ENCODE data around the gene RNASET2.
"Not testable (repeated sequence)": the region's sequence is repeated elsewhere in the genome, so short reads cannot be mapped to it uniquely, and the experiment has no call there.

RNASET2 gene

GRCh38 chr6:166925141-166925996, 31.0 kb downstream of the RNASET2 start:
- no peak for DNase-seq

- DNase-seq = no peak
These were observed 31.8 kb downstream of the RNASET2 start for GRCh38 chr6:166924531-166924930.

- no peak for DNase-seq
These were observed 33.4 kb downstream of the RNASET2 start for GRCh38 chr6:166922937-166923336.

- DNase-seq = no peak
These were observed 34.8 kb downstream of the RNASET2 start for GRCh38 chr6:166921570-166921969.

- no peak for DNase-seq
These were observed 39.5 kb downstream of the RNASET2 start for GRCh38 chr6:166916824-166917223.

- not testable (repeated sequence) for DNase-seq
These were observed 40.9 kb downstream of the RNASET2 start for GRCh38 chr6:166915484-166915883.

- not testable (repeated sequence) for DNase-seq
These were observed 41.4 kb downstream of the RNASET2 start for GRCh38 chr6:166914952-166915351.

- peak in 1 of 2 donors; percentile 12 for DNase-seq
These were observed 45.1 kb downstream of the RNASET2 start for GRCh38 chr6:166911248-166911677.

- peak; percentile 42 to 84 for DNase-seq
These were observed 45.7 kb downstream of the RNASET2 start for GRCh38 chr6:166910601-166911000.

GRCh38 chr6:166908811-166909210, 47.5 kb downstream of the RNASET2 start:
- DNase-seq = peak in 1 of 2 donors; percentile 15

- DNase-seq = no peak
These were observed 48.2 kb downstream of the RNASET2 start for GRCh38 chr6:166907871-166908806.

- peak; percentile 19 to 25 for DNase-seq
These were observed 48.9 kb downstream of the RNASET2 start for GRCh38 chr6:166907373-166907841.

GRCh38 chr6:166906376-166907044, 49.8 kb downstream of the RNASET2 start:
- DNase-seq = no peak

- DNase-seq = no peak
These were observed 50.7 kb downstream of the RNASET2 start for GRCh38 chr6:166905505-166906134.

- no peak for DNase-seq
These were observed 51.3 kb downstream of the RNASET2 start for GRCh38 chr6:166905013-166905412.

GRCh38 chr6:166904101-166904746, 52.1 kb downstream of the RNASET2 start:
- no peak for DNase-seq

- no peak for DNase-seq
These were observed 52.9 kb downstream of the RNASET2 start for GRCh38 chr6:166903500-166903899.

GRCh38 chr6:166903027-166903426, 53.3 kb downstream of the RNASET2 start:
- DNase-seq = no peak

- no peak for DNase-seq
These were observed 54.1 kb downstream of the RNASET2 start for GRCh38 chr6:166902211-166902755.

GRCh38 chr6:166901626-166902025, 54.7 kb downstream of the RNASET2 start:
- DNase-seq = no peak

GRCh38 chr6:166900956-166901607, 55.3 kb downstream of the RNASET2 start:
- DNase-seq = no peak
